ENCODE results near the gene SEMA4C.
"Not testable (repeated sequence)": the region's sequence is repeated elsewhere in the genome, so short reads cannot be mapped to it uniquely, and the experiment has no call there.

SEMA4C gene

GRCh38 chr2:96866586-96866985 is 3.3 kb downstream of the SEMA4C start:
- ATAC-seq = no peak

GRCh38 chr2:96866149-96866548 is 3.7 kb downstream of the SEMA4C start:
- no peak for ATAC-seq

GRCh38 chr2:96865654-96866053 is 4.2 kb downstream of the SEMA4C start:
- no peak for ATAC-seq

- no peak for ATAC-seq
Measured at GRCh38 chr2:96864343-96865091, 5.4 kb downstream of the SEMA4C start.

- ATAC-seq = no peak
Measured at GRCh38 chr2:96863575-96864342, 6.1 kb downstream of the SEMA4C start.

GRCh38 chr2:96863056-96863455 is 6.8 kb downstream of the SEMA4C start:
- ATAC-seq = not testable (repeated sequence)

- ATAC-seq = no peak
Measured at GRCh38 chr2:96861074-96861473, 8.8 kb downstream of the SEMA4C start.

- ATAC-seq = no peak
Measured at GRCh38 chr2:96860065-96861029, 9.5 kb downstream of the SEMA4C start.

GRCh38 chr2:96859681-96860064 is 10.2 kb downstream of the SEMA4C start:
- no peak for ATAC-seq

- ATAC-seq = no peak
Measured at GRCh38 chr2:96859099-96859649, 10.7 kb downstream of the SEMA4C start.

- ATAC-seq = peak; percentile 91 to 94
Measured at GRCh38 chr2:96857667-96858372, 12.1 kb downstream of the SEMA4C start, which contains the start of gene ANKRD39. ANKRD39 (minus strand) TSS chr2:96858016; CDS start chr2:96857987, 29 bp downstream.

- no peak for ATAC-seq
Measured at GRCh38 chr2:96856776-96857666, 12.9 kb downstream of the SEMA4C start.

GRCh38 chr2:96853321-96853720 is 16.6 kb downstream of the SEMA4C start:
- ATAC-seq = no peak

GRCh38 chr2:96852667-96853066 is 17.2 kb downstream of the SEMA4C start:
- ATAC-seq = no peak

GRCh38 chr2:96848264-96848663 is 21.6 kb downstream of the SEMA4C start:
- ATAC-seq = no peak

GRCh38 chr2:96847586-96847985 is 22.3 kb downstream of the SEMA4C start:
- ATAC-seq = no peak

- ATAC-seq = no peak
Measured at GRCh38 chr2:96846825-96847224, 23.1 kb downstream of the SEMA4C start.

GRCh38 chr2:96844405-96844808 is 25.5 kb downstream of the SEMA4C start:
- ATAC-seq = no peak

GRCh38 chr2:96843538-96844268 is 26.2 kb downstream of the SEMA4C start, which contains the start of gene ANKRD23:
ANKRD23 (minus strand) TSS chr2:96844021; CDS start chr2:96843992, 29 bp downstream.
- ATAC-seq = no peak

- no peak for ATAC-seq
Measured at GRCh38 chr2:96842600-96842999, 27.3 kb downstream of the SEMA4C start.
